MM.1S (cell line): ENCODE data around the gene BBOX1.

ENCODE experiments used
- DNase-seq: peaks from one replicate; pipeline ENCODE4 v3.0.0-alpha.2; 2015
- H2AFZ ChIP-seq: fragments of 300-600 bp; sonication (generic); 2 replicates; pipeline ENCODE4 v1.6.0; 2016; ENCODE audit warnings: antibody characterized with exemption, low read length
- H3F3A ChIP-seq: fragments of 300-600 bp; sonication (generic); 2 replicates; pipeline ENCODE4 v1.6.1; 2016; ENCODE audit warnings: mild to moderate bottlenecking, antibody characterized with exemption, low read length, moderate library complexity, mixed read lengths; ENCODE audit not compliant: insufficient read depth
- H3K27ac ChIP-seq: fragments of 300-600 bp; sonication (generic); 2 replicates; pipeline ENCODE4 v1.5.1; 2016; ENCODE audit warnings: mild to moderate bottlenecking, low read length
- H3K27me3 ChIP-seq: fragments of 300-600 bp; sonication (generic); replicated peaks from 2 replicates; pipeline ENCODE4 v1.6.0; 2016; ENCODE audit warnings: low read length; ENCODE audit not compliant: insufficient read depth
- H3K36me3 ChIP-seq: fragments of 300-600 bp; sonication (generic); replicated peaks from 2 replicates; pipeline ENCODE4 v1.6.1; 2016; ENCODE audit warnings: mild to moderate bottlenecking, low read length, mixed read lengths; ENCODE audit not compliant: insufficient read depth
- H3K4me1 ChIP-seq: fragments of 300-600 bp; sonication (generic); 2 replicates; pipeline ENCODE4 v1.6.1; 2016; ENCODE audit warnings: low read length, mixed read lengths
- H3K4me2 ChIP-seq: fragments of 300-600 bp; sonication (generic); 2 replicates; pipeline ENCODE4 v1.6.0; 2016; ENCODE audit warnings: low read depth, low read length
- H3K4me3 ChIP-seq: fragments of 300-600 bp; sonication (generic); 2 replicates; pipeline ENCODE4 v1.5.1; 2016; ENCODE audit warnings: low read length, mixed read lengths
- H3K79me2 ChIP-seq: fragments of 300-600 bp; sonication (generic); 2 replicates; pipeline ENCODE4 v1.6.1; 2016; ENCODE audit warnings: mixed run types, low read length, mixed read lengths
- H3K9ac ChIP-seq: fragments of 300-600 bp; sonication (generic); 2 replicates; pipeline ENCODE4 v1.6.1; 2016; ENCODE audit warnings: low read length, mixed read lengths
- H3K9me2 ChIP-seq: fragments of 300-600 bp; sonication (generic); replicated peaks from 2 replicates; pipeline ENCODE4 v1.6.1; 2016; ENCODE audit warnings: mild to moderate bottlenecking, low read length, mixed read lengths; ENCODE audit not compliant: insufficient read depth
- H3K9me3 ChIP-seq: fragments of 300-600 bp; sonication (generic); replicated peaks from 2 replicates; pipeline ENCODE4 v1.6.1; 2016; ENCODE audit warnings: mild to moderate bottlenecking, low read length, mixed read lengths; ENCODE audit not compliant: insufficient read depth
- H4K20me1 ChIP-seq: fragments of 300-600 bp; sonication (generic); 2 replicates; pipeline ENCODE4 v1.6.1; 2016; ENCODE audit warnings: mild to moderate bottlenecking, low read length, moderate library complexity, mixed read lengths; ENCODE audit not compliant: insufficient read depth
- EZH2 ChIP-seq: fragments of 300-600 bp; sonication (generic); optimal IDR thresholded peaks from 2 replicates; pipeline ENCODE3; 2017; ENCODE audit warnings: low read depth, mild to moderate bottlenecking, antibody characterized with exemption, low read length, mixed read lengths
- EZH2phosphoT487 ChIP-seq: fragments of 300-600 bp; sonication (generic); IDR thresholded peaks from 2 replicates; pipeline ENCODE4 v1.6.1; 2018; ENCODE audit warnings: antibody characterized with exemption, low read length
- TF ChIP-seq, protein P1 (sequence below): fragments of 300-600 bp; sonication (generic); IDR thresholded peaks from 2 replicates; pipeline ENCODE4 v1.5.1; 2016; ENCODE audit warnings: antibody characterized with exemption, low read length, mixed read lengths

Gene BBOX1

DNA sequence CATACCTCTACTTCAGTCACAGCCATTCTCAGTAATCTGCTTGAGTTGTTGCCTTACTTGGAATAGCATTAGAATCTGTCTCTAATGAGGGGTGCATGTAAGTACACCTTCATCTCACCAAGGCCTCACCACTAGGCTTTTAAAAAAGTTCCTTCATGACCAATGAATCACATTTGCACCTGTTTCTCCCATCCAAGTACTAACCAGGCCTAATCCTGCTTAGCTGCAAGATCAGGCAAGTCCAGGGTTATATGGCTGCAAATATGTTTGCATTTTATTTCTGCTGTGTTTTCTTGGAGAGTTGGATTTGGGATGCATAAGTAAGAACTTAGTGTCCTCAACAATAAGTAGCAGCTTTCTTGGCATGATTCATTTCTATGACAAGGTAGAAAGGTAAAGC is 66.9 kb downstream of the BBOX1 start:
- DNase-seq, result no peak
- no peaks in the 10 kb centered on the region for H3K4me1 ChIP-seq
- H3K27me3 ChIP-seq, result no peaks in the 10 kb centered on the region
- no peaks in the 10 kb centered on the region for H3K79me2 ChIP-seq
- H3K9me3 ChIP-seq, result no peaks in the 10 kb centered on the region
- no peak overlapping the region for H3K9ac ChIP-seq
- H3K36me3 ChIP-seq, result no peaks in the 10 kb centered on the region
- no peaks in the 10 kb centered on the region for H3F3A ChIP-seq
- no peaks in the 10 kb centered on the region for H3K9me2 ChIP-seq
- no peak overlapping the region for H2AFZ ChIP-seq
- no peak overlapping the region for H3K27ac ChIP-seq
- H3K4me3 ChIP-seq, result no peak overlapping the region
- TF ChIP-seq EZH2phosphoT487 (no peak), EZH2 (no peak)
- TF ChIP-seq, protein P1, sequence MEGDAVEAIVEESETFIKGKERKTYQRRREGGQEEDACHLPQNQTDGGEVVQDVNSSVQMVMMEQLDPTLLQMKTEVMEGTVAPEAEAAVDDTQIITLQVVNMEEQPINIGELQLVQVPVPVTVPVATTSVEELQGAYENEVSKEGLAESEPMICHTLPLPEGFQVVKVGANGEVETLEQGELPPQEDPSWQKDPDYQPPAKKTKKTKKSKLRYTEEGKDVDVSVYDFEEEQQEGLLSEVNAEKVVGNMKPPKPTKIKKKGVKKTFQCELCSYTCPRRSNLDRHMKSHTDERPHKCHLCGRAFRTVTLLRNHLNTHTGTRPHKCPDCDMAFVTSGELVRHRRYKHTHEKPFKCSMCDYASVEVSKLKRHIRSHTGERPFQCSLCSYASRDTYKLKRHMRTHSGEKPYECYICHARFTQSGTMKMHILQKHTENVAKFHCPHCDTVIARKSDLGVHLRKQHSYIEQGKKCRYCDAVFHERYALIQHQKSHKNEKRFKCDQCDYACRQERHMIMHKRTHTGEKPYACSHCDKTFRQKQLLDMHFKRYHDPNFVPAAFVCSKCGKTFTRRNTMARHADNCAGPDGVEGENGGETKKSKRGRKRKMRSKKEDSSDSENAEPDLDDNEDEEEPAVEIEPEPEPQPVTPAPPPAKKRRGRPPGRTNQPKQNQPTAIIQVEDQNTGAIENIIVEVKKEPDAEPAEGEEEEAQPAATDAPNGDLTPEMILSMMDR, result no peak
- no peak overlapping the region for H3K4me2 ChIP-seq
- H4K20me1 ChIP-seq, result no peaks in the 10 kb centered on the region

DNA sequence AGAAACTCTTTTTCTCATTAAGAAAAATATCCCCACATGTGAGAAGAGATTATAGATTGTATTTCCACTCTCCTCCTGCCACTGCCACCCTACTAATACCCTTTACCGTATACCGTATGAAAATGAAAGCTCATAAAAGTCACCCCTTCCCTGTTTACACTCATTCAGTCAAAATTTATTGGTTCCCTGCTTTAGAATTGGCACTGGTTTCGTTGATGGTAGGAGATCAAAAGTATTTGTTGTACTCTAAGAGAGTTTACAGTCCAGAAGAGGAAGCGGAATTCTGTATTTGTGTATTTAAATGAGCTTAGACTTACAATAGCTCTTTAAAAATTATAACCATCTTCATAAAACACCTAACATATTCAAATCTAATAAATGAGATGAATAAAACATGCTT is 68.2 kb downstream of the BBOX1 start:
- Histone ChIP-seq H3K9me3 (no peaks in the 10 kb centered on the region), H3F3A (no peaks in the 10 kb centered on the region), H4K20me1 (no peaks in the 10 kb centered on the region), H2AFZ (no peak overlapping the region), H3K27ac (no peak overlapping the region), H3K4me2 (no peak overlapping the region), H3K27me3 (no peaks in the 10 kb centered on the region), H3K9me2 (no peaks in the 10 kb centered on the region), H3K36me3 (no peaks in the 10 kb centered on the region), H3K9ac (no peak overlapping the region), H3K4me3 (no peak overlapping the region), H3K79me2 (no peaks in the 10 kb centered on the region), H3K4me1 (no peaks in the 10 kb centered on the region)
- TF ChIP-seq EZH2phosphoT487 (no peak), EZH2 (no peak)
- TF ChIP-seq, protein P1, result no peak
- DNase-seq, result no peak

DNA sequence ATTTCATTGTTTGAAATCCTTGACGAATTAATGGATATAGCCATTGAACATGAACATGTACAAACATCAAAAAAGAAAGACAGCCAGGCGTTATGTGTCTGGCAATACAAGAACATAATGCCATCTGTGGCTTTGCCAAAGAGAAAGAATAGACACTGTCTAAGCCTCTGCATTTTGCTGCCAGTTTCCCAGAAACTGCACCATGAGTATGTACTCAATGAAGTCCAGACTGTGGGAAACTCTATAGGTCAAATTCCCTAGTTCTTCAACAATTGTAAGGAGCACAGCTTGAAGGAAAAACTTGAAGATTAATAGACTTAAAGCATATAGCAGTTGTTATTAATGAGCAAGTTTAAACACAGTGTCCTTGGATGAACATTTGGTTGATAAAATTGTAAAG is 71.3 kb downstream of the BBOX1 start:
- Histone ChIP-seq H3K9me2 (no peaks in the 10 kb centered on the region), H3K4me2 (no peak overlapping the region), H3K27me3 (no peaks in the 10 kb centered on the region), H3K9ac (no peak overlapping the region), H3K36me3 (no peaks in the 10 kb centered on the region), H3K27ac (no peak overlapping the region), H3K9me3 (no peaks in the 10 kb centered on the region), H3F3A (no peaks in the 10 kb centered on the region), H3K79me2 (no peaks in the 10 kb centered on the region), H4K20me1 (no peaks in the 10 kb centered on the region), H3K4me3 (no peak overlapping the region), H2AFZ (no peak overlapping the region), H3K4me1 (no peaks in the 10 kb centered on the region)
- DNase-seq, result no peak
- TF ChIP-seq, protein P1, result no peak
- TF ChIP-seq EZH2phosphoT487 (no peak), EZH2 (no peak)
